Upper lobe of left lung (tissue), 6 donors: ENCODE measurements around the gene TOR1AIP2. TPM values are rescaled to one million over a fixed set of nuclear protein-coding genes. Genes with fewer than 3 reads are reported as not detected.

Source experiments
- ATAC-seq, 2 donors: fragments of 200-7000 bp; cut with Tn5 transposase; one replicate each; pipeline ENCODE4 v1.9.1; 2022; ENCODE audit warnings: mild to moderate bottlenecking in 2 of 2, moderate library complexity in 2 of 2; ENCODE audit not compliant: low FRiP score in 2 of 2
- DNase-seq, 2 donors: peaks; one replicate each; pipeline ENCODE4 v3.0.0-alpha.2; 2019 to 2020
- H3K27ac ChIP-seq, 4 donors: fragments of 200-600 bp; sonication (generic); one replicate each; pipeline ENCODE4 v1.5.1; 2016 to 2019
- H3K27me3 ChIP-seq, 4 donors: fragments of 200-600 bp; sonication (generic); one replicate each; pipeline ENCODE4 v1.5.1; 2017 to 2019
- H3K36me3 ChIP-seq, 4 donors: fragments of 200-600 bp; sonication (generic); one replicate each; pipeline ENCODE4 v1.5.1; 2016 to 2019
- H3K4me1 ChIP-seq, 4 donors: fragments of 200-600 bp; sonication (generic); one replicate each; pipeline ENCODE4 v1.5.1; 2018 to 2019
- H3K4me3 ChIP-seq, 4 donors: fragments of 200-600 bp; sonication (generic); one replicate each; pipeline ENCODE4 v1.5.1; 2017 to 2019; ENCODE audit warnings: mild to moderate bottlenecking in 2 of 4, moderate library complexity in 1 of 4
- H3K9me3 ChIP-seq, 4 donors: fragments of 200-600 bp; sonication (generic); one replicate each; pipeline ENCODE4 v1.5.1; 2018 to 2019
- EP300 ChIP-seq, 4 donors: sonication (generic); formaldehyde crosslinking; IDR thresholded peaks; one replicate each; pipeline ENCODE4 v1.5.1; 2017; ENCODE audit warnings: antibody characterized with exemption in 4 of 4, control low read depth in 2 of 4
- POLR2A ChIP-seq, 4 donors: fragments of 450-650 bp; IDR thresholded peaks; one replicate each; pipeline ENCODE4 v1.5.1; 2016 to 2017; ENCODE audit warnings: antibody characterized with exemption in 4 of 4, mild to moderate bottlenecking in 2 of 4
- POLR2AphosphoS5 ChIP-seq, 2 donors: sonication (generic); formaldehyde crosslinking; IDR thresholded peaks; one replicate each; pipeline ENCODE4 v1.5.1; 2017; ENCODE audit warnings: antibody characterized with exemption in 2 of 2
- WGBS, 2 donors: methylation state at CpG; one replicate each; pipeline ENCODE4 v1.1.5; 2017 to 2018; 5-methylcytosine and 5-hydroxymethylcytosine counted together
- total RNA-seq, 6 donors: library from RNA; depleted of rRNA in 4 of 6; stranded (reverse); fragments of >200 nt in 4 of 6; gene quantifications; one replicate each; pipeline versions ENCODE4 v1.1.0 to v1.2.1, GENCODE V29; 2016 to 2021
- TF ChIP-seq, protein P1 (sequence below), 6 experiments: fragments of 450-650 bp in 4 of 6; fragments of 200-600 bp in 2 of 6; sonication (generic) in 2 of 6; IDR thresholded peaks; one replicate each; pipeline ENCODE4 v1.5.1; 2016 to 2019; ENCODE audit warnings: antibody characterized with exemption in 6 of 6
- donor health status: DM: no; HTN: no; CAD: no; lungs with moderate emphysema.
- donor health status: DM: no; HTN: yes; CAD: no; lungs with severe emphysema.

Gene TOR1AIP2
- total RNA-seq, 6 donors from 2014 or later, result 59.7 to 145 (median 81.2) TPM

DNA sequence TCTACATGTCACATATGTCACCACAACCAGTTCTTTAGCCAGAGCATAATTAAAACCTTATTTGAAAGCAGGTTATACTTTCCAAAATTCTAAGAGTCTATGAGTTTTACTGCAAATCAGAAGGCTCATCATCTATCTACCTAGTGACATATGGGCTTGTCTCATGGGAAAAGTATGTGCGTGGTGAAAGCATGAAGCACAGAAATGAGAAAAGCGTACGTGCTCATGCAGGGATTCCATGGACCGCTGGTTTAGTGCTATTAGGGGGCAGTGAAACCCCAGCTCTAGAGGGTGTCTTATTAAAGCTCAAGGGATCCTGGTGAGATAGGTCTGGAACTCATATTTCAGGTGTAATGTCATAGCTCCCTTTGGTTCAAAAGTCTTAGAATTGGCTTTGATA, 84.3 kb downstream of the TOR1AIP2 start:
- no peak for ATAC-seq
- H3K9me3 ChIP-seq, result no peaks in the 10 kb centered on the region
- H3K36me3 ChIP-seq, result no peaks in the 10 kb centered on the region
- H3K27ac ChIP-seq, result no peak overlapping the region
- H3K4me1 ChIP-seq, result no peaks in the 10 kb centered on the region
- no peaks in the 10 kb centered on the region for H3K27me3 ChIP-seq
- H3K4me3 ChIP-seq, result no peak overlapping the region
- 92 to 93% methylated on average over 4 of the region's 4 CpGs for WGBS, 2 donors
- DNase-seq, result no peak
- no peak for TF ChIP-seq POLR2AphosphoS5 (IDR thresholded peaks at IDR 0.05)
- TF ChIP-seq EP300 (IDR thresholded peaks at IDR 0.05), result no peak
- TF ChIP-seq POLR2A (IDR thresholded peaks at IDR 0.05), result no peak
- TF ChIP-seq, protein P1, sequence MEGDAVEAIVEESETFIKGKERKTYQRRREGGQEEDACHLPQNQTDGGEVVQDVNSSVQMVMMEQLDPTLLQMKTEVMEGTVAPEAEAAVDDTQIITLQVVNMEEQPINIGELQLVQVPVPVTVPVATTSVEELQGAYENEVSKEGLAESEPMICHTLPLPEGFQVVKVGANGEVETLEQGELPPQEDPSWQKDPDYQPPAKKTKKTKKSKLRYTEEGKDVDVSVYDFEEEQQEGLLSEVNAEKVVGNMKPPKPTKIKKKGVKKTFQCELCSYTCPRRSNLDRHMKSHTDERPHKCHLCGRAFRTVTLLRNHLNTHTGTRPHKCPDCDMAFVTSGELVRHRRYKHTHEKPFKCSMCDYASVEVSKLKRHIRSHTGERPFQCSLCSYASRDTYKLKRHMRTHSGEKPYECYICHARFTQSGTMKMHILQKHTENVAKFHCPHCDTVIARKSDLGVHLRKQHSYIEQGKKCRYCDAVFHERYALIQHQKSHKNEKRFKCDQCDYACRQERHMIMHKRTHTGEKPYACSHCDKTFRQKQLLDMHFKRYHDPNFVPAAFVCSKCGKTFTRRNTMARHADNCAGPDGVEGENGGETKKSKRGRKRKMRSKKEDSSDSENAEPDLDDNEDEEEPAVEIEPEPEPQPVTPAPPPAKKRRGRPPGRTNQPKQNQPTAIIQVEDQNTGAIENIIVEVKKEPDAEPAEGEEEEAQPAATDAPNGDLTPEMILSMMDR (IDR thresholded peaks at IDR 0.05), result no peak

Other genes with a start within 250 kb of the TOR1AIP2 start
- under 1 TPM in 1 of 6 donors, not detected in 5; 0.10 TPM for gene FAM163A, start 134.5 kb downstream of the TOR1AIP2 start, total RNA-seq
- 10 to 100 TPM; 19.9 to 65.0 (median 59.7) TPM for gene TOR1AIP1, start 4.5 kb upstream of the TOR1AIP2 start, total RNA-seq
- gene CEP350, start 77.0 kb upstream of the TOR1AIP2 start, total RNA-seq, result 10 to 100 TPM; 42.8 to 66.5 (median 52.2) TPM